Stimulated activated CD4-positive, alpha-beta T cell treated with anti-CD3 and anti-CD28 coated beads, Interleukin-1b, Interleukin-23, amount 100 ng/mL, for 1 hour (primary cell): ENCODE measurements around the gene ACADL.

Source experiments
- DNase-seq, 2 donors: peaks; one replicate each; pipeline ENCODE4 v3.0.0-alpha.2; 2020; ENCODE audit warnings: low read depth in 2 of 2

Gene ACADL

DNA sequence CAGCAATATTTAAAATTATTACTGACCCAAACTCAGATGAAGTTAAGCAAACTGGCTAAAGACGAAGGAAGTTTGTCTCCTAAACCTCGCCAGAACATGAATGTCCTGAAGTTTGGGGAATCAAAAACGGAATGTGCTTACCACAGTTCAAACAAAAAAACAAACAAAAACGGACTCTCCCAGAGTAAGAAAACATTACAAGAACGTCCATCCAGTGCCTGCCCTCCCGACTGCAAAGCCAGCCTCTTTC, 55.1 kb downstream of the ACADL start:
- no peak for DNase-seq

DNA sequence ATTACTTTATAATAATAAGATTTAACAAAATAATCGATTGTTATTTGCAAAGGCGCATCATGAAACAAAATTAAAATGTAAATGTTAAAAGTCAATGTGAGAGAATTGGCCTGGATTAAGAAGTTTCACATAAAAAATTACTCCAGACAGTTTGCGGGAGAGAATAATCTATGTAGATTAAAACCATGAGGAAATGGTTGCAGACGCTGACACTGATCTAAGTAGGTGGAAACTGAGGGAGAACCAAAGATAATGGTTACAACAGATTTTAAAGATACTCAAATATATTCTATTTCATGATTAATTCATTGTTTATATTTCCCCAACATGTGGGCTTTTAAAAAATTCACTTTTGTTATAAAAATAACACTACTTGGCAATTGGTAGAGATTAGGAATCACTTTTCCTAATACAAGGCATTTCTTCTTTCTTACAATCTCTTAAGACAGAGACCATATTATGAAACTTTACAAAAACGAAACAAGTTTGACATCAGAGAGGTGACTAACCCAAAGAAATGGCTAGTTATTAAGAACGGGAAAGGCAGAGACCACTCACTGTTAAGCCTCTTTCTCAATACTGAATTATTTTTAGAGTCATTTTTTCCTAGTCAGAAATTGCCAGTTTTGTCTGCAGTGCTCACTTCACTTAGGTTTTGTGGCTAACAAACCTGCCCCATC, 55.6 kb downstream of the ACADL start:
- DNase-seq = no peak

DNA sequence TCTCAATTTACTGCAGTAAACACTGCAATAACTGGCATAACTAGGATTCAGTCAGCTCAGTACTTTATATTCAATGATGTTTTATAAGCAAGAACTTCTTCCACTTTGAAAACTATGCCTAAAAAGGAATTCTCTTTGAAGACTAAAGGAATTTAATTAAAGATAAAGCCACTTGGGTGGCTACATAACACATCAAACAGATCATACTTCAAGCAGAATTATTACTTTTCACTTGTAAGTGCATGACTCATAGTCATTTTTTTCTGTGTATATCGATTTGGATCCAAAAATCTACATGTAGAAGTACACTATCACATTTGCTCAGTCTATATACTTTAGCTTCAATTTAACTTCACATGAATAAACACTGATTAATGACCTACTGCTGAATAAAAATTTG, 58.0 kb downstream of the ACADL start:
- no peak for DNase-seq

DNA sequence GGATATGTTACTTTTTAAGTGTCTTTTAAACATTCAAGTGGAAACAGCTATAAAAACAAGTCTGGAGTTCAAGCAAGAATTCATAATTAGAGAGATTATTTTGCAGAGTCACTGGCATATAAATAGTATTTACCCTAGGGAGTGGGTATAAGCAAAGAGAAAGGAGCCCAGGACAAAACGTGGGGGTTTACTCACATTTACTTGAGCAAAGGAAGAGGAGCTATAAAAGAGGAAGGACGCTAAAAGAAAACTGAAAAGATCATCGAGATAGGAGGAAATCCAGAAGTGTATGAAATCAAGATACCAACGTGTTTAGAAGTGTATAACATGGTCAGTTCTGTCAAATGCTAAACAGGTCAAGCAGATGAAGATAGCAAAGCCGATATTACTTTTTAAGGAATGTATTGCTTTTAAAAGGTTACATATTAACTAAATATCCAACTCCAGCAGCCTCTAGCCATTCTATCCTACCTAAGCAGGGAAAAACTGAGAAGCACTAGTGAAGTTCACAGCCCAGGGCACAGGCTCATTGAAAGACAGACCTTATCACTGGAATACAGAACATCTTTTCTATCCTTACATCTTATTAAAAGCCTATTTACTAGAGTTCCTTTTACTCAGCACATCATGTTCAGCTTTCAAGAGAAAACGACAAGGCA, 62.7 kb downstream of the ACADL start:
- no peak for DNase-seq

DNA sequence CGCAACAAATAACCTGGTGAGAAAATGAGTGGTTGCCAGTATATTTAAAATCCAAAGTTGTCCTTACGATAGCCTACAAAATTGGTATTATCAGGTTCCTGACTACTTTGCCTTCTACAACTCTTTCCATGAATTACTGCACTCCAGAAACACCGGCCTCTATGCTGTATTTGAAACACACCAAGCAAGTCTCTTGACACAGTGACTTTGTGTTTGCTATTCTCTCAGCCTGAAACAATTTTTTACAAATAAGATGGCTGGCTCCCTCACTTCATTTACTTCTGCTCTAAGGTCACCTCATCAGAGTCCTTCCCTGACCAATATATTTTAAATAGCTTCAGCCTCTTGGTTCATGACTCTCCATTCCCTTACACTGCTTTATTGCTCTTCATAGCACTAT, 66.2 kb downstream of the ACADL start:
- no peak for DNase-seq

DNA sequence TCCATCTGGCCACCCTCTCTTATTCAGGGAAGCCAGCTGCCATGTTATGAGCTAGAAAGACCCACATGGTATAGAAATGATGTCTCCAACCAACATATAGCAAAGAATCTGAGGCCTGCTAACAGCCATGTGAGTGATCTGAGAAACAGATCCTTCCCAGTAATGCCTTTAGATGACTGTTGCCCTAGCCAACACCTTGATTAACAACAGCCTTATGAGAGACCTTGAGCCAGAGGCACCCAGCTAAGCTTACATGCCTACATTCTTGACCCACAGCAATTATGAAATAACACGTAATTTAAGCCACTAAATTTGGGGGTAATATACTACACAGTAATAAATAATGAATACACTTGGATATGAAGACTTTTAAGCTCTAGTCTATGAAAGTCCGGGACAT, 67.0 kb downstream of the ACADL start:
- no peak for DNase-seq

DNA sequence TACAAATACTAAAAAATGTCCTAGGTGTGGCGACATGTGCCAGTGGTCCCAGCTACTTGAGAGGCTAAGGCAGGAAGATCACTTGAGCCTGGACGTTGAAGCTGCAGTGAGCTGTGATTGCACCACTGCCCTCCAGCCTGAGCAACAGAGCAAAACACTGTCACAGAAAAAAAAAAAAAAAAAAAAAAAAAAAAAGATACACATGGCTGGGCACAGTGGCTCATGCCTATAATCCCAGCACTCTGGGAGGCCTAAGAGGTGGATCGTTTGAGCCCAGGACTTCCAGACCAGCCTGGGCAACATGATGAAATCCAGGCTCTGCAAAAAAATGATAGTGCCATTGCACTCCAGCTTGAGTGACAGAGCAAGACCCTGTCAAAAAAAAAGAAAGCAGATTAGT, 67.7 kb downstream of the ACADL start:
- no peak for DNase-seq

DNA sequence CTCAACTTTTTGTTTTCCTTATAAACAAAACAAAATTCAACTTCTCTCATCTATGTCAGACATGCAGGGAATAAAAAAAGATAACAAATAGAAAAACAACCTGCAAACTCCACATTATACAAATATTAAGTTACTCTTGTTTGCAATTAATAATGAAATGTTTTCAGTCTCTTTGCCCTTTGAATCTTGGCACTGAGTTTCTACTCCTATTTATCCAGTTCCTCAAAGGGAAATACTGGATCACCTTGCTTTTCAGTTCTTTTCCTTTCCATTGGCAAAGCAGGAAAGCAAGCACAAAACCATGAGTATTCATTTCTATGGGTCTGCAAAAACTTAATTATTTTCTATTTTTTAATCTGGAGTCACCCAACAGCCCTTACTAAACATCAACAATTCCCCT, 77.6 kb downstream of the ACADL start:
- DNase-seq = no peak
